ENCODE measurements around the gene NUDT14. TPM values are rescaled to one million over a fixed set of nuclear protein-coding genes. Genes with fewer than 3 reads are reported as not detected.
A peak's percentile ranks its signal among the peaks of the same experiment; 100 is the strongest.

NUDT14 gene
- total RNA-seq, 4 donors from 2014 or later, result 9.7 to 17.6 (median 15.4) TPM

DNA sequence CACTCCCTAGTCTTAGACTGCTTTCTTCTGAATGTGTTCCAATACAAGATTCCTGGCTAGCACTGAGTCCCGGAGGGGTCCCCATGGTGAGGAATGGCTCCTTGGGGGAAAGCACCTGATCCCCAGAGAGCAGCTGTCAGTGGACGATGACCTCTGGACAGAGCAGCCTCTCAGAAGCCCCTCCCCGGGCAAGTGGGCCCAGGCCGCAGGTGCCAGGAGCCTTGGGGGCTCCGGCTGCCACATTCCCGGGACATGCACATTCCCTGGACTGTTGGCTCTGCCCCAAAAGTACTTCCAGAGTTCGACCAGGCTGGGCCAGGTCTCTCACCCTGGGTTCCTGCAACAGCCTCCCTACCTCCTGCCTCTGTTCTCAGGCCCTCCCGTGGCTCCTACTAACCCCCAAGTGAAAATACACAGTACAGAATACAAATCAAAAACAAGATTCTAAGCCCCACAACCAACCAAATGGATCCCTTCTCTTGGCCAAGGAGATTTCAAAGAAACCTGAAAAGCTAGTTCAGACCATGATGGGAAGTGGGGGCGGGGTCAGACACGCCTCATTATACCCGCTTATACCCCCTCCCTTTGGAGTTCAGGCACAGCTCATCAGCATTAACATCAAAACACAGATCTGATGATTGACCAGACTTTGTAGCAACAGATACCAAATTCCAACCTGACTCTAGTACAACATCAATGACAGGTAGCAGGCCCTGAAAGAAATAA is 43.9 kb upstream of the NUDT14 start:
- H3K4me1 ChIP-seq, result peaks cover 0 to 31% (median 7%) of the 10 kb centered on the region in 3 donors
- DNase-seq, result no peak
- intact Hi-C loops (cut with DNase I), result no loop called here
- H3K27ac ChIP-seq, result peak overlapping the region in 3 of 4 donors; percentile 13 to 41 (median 28)
- H3K27me3 ChIP-seq, result no peaks in the 10 kb centered on the region
- no peak overlapping the region for H3K4me3 ChIP-seq
- H3K36me3 ChIP-seq, result peaks cover 0 to 79% (median 25%) of the 10 kb centered on the region in 3 donors
- TF ChIP-seq, protein P1, sequence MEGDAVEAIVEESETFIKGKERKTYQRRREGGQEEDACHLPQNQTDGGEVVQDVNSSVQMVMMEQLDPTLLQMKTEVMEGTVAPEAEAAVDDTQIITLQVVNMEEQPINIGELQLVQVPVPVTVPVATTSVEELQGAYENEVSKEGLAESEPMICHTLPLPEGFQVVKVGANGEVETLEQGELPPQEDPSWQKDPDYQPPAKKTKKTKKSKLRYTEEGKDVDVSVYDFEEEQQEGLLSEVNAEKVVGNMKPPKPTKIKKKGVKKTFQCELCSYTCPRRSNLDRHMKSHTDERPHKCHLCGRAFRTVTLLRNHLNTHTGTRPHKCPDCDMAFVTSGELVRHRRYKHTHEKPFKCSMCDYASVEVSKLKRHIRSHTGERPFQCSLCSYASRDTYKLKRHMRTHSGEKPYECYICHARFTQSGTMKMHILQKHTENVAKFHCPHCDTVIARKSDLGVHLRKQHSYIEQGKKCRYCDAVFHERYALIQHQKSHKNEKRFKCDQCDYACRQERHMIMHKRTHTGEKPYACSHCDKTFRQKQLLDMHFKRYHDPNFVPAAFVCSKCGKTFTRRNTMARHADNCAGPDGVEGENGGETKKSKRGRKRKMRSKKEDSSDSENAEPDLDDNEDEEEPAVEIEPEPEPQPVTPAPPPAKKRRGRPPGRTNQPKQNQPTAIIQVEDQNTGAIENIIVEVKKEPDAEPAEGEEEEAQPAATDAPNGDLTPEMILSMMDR (IDR thresholded peaks at IDR 0.05), result no peak
- no peak for TF ChIP-seq POLR2A (IDR thresholded peaks at IDR 0.05)
- H3K9me3 ChIP-seq, result no peaks in the 10 kb centered on the region
- WGBS, 2 donors, result 53 to 82% methylated on average over 7 to 8 of the region's 11 CpGs

DNA sequence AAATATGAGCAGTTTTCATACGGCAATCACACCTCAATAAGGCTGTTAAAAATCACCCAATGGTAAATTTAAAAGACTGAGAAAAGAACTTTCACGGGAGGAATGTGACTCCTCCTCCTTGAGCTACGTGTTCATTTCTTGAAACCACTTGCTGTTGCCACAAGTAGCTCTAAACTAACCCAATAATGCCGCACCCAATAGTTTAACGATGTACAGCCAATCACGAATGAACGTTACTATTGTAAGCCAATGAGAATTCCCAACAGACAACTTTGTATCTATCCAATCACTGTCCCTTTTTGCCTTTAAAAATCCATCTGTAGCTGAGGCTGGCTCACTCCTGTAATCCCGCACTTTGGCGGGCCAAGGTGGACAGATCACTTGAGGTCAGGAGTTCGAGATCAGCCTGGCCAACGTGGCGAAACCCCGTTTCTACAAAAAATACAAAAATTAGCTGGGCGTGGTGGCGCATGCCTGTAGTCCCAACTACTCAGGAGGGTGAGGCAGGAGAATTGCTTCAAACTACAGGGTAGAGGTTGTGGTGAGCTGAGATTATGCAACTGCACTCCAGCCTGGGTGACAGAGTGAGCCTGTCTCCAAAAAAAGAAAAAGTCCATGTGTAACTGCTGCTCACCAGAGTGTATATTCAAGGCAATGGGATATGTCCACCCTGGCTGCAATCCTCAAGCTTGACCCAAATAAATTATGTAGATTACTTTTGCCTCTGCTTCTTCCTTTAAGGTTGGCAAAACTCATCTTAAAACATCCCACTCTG is 42.8 kb upstream of the NUDT14 start:
- peak overlapping the region in 2 of 4 donors; percentile 40 to 55 for H3K27ac ChIP-seq
- H3K4me1 ChIP-seq, result peaks cover 0 to 31% (median 7%) of the 10 kb centered on the region in 3 donors
- peaks cover 0 to 89% (median 34%) of the 10 kb centered on the region in 3 donors for H3K36me3 ChIP-seq
- WGBS, 2 donors, result 76 to 90% methylated on average over 13 to 15 of the region's 15 CpGs
- no peaks in the 10 kb centered on the region for H3K27me3 ChIP-seq
- H3K9me3 ChIP-seq, result no peaks in the 10 kb centered on the region
- H3K4me3 ChIP-seq, result no peak overlapping the region
- intact Hi-C loops (cut with DNase I), result no loop called here
- TF ChIP-seq, protein P1 (IDR thresholded peaks at IDR 0.05), result no peak
- TF ChIP-seq POLR2A (IDR thresholded peaks at IDR 0.05), result no peak
- no peak for DNase-seq

DNA sequence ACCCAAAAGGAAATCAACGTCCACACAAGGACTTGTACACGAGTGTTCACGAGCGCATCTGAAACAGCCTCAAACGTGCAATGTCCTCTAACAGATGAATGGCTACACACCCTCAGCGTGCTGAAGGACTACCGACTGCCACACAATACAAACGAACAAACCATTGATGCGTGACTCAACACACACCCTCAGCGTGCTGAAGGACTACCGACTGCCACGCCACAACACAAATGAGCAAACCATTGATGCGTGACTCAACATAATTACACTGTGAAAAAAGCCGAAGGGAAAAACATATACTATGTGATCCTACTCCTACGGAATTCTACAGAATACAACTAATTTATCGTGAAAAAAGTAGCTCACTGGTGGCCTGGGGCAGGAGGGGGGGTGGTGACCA is 42.1 kb upstream of the NUDT14 start:
- Histone ChIP-seq H3K27me3 (no peaks in the 10 kb centered on the region), H3K4me3 (no peak overlapping the region), H3K36me3 (peaks cover 5 to 91% (median 37%) of the 10 kb centered on the region in 3 donors), H3K4me1 (peaks cover 0 to 31% (median 7%) of the 10 kb centered on the region in 3 donors), H3K9me3 (no peaks in the 10 kb centered on the region), H3K27ac (peak overlapping the region in 2 of 4 donors; percentile 40 to 55)
- DNase-seq, result no peak
- WGBS, 2 donors, result 54 to 75% methylated on average over 13 to 16 of the region's 16 CpGs
- TF ChIP-seq POLR2A (IDR thresholded peaks at IDR 0.05), result no peak
- TF ChIP-seq, protein P1 (IDR thresholded peaks at IDR 0.05), result no peak
- intact Hi-C loops (cut with DNase I), result no loop called here

DNA sequence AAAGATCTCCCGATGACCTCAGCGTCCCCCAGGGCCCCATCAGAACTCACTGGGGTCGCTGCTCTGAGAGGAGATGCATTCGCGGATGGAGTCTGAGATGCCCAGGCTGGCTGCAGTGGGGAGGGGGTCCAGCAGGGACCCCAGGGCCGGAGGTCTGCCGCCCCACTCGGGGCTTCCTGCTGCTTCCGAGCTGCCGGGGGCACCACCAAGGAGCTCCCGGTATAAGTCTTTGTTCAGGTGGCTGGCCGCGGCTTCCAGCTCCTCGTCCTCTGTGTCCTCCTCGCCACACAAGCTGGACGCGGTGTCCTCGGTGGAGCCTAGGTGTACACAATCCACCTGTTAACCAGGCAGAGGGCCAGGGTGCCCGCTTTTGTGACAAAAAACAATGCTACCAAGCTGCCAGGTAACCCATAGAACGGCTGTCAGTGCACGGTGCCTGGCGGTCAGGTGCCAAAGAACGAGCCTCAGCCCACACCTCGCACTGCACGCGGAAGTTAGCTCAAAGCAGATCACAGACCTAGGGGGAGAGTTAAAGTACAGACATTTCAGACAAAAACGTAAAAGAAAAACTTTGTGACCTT is 40.6 kb upstream of the NUDT14 start:
- no peaks in the 10 kb centered on the region for H3K9me3 ChIP-seq
- H3K27me3 ChIP-seq, result no peaks in the 10 kb centered on the region
- H3K4me1 ChIP-seq, result peaks cover 0 to 31% (median 7%) of the 10 kb centered on the region in 3 donors
- peaks cover 15 to 98% (median 46%) of the 10 kb centered on the region in 3 donors for H3K36me3 ChIP-seq
- no peak overlapping the region for H3K27ac ChIP-seq
- 86 to 96% methylated on average over 13 to 17 of the region's 27 CpGs for WGBS, 2 donors
- no peak for TF ChIP-seq POLR2A (IDR thresholded peaks at IDR 0.05)
- TF ChIP-seq, protein P1 (IDR thresholded peaks at IDR 0.05), result no peak
- no peak for DNase-seq
- intact Hi-C loops (cut with DNase I), result no loop called here
- no peak overlapping the region for H3K4me3 ChIP-seq

Measured in esophagus squamous epithelium (tissue), 5 donors.